ENCODE results near the gene UVRAG.

The UVRAG gene

DNA sequence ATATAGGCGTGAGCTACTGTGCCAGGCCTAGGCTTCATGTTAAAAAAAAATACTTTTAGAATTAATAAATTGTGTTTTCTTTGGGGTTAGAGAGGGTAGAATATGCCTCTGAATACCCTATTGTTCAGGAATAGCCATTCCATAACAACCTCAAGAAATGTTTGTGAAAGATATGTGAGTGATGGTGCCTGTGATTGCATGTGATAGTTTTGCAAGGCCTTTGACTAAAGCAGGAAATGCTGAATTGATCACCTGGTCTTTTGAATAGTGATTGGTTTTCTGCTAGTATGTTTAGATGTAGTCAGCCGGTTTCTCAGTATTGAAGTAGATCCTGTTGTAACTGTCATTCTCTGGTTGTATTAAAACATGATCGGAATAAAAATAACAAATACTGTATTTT is 73.4 kb downstream of the UVRAG start:
- no peak for DNase-seq

DNA sequence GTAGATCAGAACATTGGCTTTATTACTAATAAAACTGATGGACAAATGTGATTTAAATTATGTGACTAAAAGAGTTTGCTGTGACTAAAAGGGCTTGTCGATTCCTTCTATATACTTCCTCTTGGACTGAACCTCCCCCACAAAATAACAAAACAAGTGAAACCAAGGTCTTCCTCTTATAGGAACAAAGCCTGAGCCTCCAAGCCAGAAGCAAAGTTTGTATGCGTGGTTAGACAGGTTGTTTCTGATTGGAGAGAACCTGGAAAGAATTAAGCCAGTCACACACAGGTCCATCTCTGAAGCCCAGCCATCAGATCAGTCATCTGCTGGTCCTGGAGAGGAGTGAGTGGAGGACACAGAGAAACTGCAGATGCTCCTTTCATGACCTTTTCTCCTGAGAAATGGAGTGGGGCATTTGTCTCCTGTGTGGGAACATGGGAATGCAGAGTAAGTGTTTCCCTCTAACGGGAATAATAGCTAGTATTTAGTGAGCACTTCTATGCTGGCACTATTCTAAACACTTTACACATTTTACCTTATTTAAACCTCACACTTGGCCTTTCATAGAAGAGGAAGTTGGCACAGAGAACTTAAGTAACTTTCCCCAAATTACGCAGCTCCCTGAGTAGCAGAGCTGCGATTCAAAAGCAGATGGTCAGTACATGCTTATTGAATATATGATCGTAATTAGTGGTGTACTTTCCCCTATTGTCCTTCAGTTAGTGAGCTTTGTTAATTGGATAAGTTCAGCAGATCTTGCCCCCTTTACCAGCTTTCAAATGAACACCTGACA is 77.1 kb downstream of the UVRAG start:
- DNase-seq, result no peak

DNA sequence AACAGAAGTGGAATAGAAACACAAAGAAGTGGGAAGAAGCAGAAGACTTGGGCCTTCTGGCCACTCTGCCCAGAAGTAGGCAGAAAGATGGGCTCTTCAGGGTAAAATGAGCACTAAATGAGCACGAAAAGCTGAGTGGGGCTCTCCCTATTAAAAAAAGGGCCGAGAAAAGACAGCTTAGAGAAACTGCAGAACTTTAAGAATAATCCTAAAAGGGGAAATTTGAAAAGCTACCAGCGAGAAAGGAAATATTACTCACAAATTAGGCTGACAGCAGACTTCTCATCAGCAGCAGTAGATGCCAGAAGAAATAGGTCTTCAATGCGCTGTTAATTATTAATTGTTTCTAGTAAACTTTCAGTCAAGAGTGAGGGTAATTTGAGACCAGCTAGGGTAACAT is 78.2 kb downstream of the UVRAG start:
- peak; percentile 19 for DNase-seq

DNA sequence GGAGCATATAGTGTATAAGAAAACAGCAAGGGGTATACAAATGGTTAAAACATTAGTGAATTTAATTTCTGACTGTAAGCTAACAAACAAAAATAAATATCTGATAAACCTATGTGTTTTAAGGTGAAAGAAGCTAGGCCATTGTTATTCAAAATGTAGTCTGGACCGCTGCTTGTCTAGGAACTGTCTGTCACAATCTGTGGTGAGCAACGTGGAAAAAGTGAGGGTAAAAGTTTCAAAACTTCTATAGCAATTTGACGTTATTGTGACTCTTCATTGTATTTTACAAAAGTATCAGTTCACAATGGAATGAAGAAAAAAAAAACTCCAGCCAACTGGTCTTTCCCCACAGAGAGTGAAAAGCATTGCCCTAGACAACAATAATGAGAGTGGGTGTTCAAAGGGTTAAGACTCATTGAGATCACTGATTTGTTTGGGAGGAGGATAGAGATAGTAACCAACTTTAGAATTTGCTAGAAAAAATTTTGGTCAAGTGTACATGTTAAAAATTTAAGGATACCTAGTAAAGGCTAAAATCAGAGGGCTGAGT is 79.1 kb downstream of the UVRAG start:
- DNase-seq, result no peak

DNA sequence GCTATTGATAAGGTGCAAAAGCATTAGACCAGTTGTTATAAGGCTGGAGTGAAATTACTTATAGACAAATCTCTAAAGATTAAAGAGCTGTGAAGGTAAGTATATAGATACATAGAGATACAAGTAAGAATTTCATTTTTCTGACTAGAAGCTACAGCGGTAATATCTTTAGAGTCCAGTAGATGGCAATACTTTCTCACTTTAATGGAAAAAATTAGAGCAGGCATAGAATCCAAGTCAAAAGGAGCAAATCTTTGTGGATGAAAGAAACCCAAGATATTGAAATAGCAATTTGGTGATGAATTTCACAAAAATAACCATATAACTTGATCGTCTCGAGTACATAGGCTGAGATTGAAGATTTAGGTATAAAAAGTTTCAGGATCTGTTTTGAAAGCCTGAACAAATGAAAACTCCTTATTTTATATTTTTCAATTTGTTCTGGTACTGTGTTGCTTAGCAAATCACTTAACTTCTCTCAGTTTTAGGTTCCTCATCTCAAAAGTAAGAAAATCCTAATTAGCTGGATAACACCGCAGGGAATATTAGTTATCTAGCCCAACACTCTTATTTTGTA is 81.9 kb downstream of the UVRAG start:
- peak; percentile 59 for DNase-seq

DNA sequence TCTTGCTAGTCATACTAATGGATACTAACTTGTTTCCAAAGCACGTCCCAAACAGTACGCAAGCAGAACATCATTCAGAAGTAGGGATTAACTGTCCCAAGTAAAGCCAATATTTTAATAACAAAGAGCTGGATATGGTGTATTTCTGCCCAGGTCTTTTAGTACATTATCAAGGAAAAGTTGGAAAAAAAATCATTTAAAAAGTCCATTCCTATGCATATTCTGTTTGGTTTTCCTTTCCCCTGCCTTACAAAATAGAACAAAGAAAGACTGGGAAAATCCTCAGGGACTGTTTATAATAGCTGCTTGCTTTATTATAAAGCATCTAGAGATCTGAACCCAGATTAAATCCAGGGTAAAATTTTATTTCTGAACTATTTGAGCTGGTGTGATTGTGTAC is 83.9 kb downstream of the UVRAG start:
- DNase-seq, result no peak

DNA sequence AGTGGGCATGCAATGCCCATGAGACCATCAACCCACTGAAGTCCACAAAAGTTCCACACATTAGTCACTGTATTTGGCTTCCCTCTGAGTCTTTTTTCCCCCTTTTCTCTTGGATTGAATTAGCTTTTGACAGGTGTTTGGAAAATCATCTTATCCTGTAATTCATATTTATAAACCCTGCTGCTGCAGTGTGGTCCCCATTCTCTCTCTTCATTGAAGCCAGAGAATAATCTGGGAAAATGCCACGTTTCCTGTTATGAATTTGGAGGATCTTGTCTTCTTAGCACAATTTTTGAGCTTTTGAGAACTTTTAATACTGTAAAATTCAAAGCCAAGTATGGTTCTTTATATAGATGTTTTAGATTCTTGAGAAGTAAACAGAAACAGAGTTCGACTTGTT is 84.8 kb downstream of the UVRAG start:
- no peak for DNase-seq

DNA sequence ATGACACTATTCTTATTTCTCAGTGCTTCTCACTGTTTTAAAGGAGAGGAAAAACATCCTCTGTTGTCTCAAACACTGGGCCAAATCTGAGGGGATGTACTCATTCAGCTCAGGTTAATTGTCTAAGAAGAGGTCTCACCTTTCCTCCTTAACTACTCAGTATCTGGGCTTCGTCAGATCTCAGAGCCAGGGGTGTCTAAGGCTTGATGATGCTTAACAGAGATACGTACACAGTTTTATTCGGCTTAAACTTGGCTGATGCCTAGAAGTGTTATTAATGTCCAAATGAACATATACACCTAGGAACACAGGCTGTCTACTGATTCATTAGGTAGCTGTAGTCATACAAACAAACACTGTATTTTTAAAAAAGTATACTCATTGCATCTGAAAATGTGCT is 85.8 kb downstream of the UVRAG start:
- DNase-seq, result no peak

DNA sequence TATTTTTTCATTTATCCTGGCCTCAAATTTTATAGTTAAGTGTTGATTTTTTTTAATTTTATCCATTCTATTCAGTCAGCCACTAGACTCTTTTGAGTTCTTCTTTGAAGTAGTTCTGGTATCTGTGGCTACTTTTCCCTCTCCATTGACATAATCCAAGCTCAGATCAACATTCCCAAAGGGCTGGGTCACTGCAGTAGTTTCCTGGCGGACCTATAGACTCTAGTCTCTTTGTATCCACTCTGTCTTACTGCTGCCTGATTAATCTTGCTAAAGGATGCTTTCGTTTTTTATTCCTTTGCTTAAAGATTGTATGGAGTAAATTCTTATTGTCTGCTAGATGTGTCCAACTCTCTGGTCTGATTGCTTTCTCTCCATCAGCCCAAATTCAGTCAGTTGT is 87.6 kb downstream of the UVRAG start:
- no peak for DNase-seq

DNA sequence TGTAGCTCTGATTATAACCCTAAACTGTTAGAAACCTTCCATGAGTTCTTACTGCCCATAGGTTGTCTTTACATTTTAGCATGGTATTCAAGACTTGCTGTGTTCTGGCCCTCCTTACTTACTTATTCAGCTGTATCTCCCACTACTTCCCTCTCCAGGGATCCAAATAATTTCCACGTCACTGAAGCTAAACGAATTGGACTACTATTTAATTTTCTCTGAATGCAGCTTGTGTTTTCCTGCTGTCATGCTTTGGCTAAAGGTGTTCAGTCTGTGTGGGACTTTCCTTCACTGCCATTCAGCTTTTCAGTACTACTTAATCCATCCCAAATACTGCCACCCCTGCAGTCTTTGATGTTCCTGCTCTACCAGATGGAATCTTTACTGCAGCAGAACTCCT is 88.3 kb downstream of the UVRAG start:
- no peak for DNase-seq

DNA sequence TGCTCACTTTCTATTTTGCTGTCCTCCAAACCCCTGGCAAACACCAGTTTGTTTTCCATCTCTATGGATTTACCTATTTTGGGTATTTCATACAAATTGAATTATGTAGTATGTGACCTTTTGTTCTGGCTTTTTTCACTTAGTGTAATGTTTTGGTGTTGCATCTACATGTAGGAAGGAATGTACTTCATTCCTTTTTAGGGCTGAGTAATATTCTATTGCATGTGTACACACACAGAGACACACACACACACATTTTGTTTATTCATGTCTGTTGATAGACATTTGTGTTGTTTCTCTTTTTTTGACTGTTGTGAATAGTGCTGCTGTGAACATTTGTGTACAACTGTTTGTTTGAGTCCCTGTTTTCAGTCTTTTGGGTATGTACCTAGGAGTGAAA is 90.4 kb downstream of the UVRAG start:
- no peak for DNase-seq

DNA sequence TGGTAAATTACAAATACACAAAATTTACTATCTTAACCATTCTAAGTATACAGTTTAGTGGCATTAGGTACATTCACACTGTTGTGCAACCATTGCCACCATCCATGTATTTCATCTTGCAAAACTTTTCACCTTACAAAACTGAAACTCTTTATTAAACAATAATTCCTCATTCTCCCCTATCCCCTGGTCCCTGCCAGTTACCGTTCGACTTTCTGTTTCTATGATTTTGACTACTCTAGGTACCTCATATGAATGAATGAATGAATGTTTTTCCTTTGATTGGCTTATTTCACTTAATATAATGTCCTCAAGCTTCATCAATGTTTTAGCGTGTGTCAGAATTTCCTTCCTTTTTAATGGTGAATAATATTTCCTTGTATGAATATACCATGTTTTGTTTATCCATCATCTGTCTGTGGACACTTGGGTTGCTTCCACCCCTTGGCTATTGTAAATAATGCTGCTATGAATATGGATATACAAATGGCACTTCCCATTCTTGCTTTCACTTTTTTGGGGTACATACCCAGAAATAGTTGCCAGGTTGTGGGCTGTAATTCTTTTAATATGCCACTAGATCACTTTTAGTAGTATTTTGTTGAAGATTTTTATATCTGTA is 93.0 kb downstream of the UVRAG start:
- no peak for DNase-seq

DNA sequence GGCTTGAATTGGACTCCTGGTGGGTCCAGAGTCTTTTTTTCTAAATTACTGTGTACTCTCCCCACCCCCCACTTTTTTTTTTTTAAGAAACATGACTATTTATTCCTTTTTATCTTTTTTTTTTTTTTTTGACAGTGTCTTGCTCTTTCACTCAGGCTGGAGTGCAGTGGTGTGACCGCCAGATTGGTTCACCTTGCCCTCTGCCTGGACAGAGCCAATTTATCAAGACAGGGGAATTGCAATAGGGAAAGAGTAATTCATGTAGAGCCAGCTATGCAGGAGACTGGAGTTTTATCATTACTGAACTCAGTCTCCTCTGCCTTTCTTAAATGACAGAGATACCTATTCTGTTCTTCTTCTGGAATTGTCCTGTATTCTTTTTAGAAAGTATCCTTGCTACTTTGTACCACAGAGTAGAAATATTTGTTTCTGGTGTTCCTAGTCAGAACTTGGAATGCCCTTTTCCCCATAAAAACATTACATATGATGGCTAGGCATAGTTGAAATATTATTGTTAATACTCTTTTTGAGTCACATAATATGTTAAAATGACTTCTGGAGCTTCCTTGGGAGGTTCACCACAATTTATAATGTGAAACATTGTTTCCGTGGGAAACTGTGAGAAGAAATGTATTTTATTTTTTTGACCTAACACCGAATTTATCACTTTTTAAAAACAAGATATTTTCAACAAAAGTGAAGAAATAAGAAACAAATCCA is 95.6 kb downstream of the UVRAG start:
- no peak for DNase-seq

DNA sequence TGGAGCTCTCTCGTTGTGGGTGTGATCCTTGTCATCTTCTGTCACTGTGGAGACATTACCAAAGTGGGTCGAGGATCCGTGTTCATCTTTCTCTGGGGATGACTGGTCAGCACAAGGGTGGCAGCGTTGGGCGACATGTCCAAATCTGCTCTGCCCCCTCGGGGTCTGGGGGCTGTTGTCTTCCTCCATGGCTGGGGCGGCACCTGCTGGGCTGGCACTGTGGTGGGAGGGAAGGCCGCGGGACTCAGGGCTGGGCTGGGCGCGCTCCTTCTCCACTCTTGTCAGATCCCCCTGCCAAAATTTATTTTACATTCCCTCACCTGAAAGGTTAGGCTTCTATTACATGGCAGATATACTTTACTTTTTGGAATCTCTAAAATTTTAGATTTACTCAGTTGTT is 96.4 kb downstream of the UVRAG start:
- no peak for DNase-seq

DNA sequence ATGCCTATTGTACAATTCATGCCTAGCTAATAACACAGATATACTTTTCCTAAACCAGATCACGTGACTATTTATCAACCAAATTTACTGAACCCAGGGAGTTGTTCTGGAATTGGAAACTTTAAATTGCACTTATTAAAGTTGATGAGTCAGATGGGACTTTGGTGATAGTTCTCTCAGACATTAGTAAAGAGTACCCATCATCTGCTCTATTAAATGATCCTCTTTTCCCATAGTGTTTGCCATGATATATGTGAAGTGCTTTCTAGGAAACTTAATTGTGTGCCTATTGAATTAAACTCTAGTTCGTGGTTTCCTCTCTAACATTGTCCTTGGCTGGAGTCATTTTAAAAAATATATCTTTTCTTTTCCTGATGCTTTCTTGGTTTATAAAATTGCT is 99.0 kb downstream of the UVRAG start:
- DNase-seq, result no peak

DNA sequence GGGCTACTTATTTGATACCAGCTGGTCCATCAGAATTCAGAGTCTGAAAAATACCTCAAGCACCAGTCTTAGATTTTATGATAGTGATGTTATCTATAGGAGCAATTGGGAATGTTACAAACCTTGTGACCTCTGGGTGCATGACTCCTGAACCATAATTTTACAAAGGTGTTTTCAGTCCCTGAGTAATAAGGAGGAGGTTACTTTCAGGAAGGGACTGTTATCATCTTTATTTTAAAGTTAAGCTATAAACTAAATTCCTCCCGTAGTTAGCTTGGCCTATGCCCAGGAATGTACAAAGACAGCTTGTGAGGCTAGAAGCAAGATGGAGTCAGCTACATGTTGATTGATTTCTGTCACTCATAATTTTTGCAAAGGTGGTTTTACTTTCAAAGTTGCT is 101.9 kb downstream of the UVRAG start:
- no peak for DNase-seq

DNA sequence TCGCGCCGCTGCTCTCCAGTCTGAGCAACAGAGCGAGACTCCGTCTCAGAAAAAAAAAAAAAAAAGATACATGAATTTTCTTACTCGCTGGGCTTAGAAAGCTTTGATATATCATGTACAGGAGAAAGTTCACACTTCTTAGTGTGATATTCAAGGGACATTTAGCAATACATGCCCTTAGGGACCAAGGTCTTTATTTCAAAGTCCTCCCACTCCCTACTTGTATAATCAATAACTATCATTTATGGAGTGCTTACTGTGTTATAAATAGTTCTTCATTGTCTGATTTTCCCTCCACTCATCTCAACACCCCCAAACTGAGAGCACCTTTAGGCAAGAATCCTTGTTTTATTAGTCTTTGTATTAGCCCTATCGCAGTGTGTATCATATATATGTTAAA is 103.3 kb downstream of the UVRAG start:
- DNase-seq, result no peak

DNA sequence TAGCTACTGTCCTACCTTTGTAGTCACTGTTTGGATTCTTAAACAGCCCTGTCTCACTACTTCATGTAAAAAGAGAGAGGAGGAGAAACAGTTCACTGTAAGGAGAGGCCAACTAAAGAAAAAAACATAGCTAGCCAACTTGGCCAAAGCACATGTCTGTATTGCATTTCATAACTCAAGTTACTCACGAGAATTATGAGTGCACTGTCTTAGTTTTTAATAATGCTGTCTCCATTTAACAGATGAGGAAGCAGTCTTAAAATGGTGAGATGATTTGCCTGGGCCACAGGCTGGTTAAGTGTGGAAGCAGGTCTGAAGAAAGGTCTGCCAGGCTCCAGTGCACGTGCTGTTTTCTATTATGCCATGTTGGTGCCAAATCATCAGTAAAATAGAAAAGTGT is 104.5 kb downstream of the UVRAG start:
- no peak for DNase-seq

DNA sequence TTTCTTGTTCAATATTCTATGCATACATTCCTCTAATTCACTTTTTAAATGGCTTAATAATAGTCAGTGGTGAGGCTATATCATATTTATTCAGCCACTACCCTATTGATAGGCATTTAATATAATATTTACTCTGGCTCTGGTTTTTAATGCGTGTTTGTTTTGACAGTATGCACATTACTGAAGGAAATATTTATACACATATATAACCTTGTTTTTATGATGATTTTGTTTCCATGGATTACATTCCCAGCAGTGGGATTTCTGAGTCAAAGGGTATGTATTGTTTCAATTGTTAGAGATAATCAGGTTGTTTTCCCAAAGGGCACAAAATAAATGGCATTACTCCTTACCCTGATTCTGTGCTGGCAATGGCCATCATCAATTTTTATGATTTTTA is 105.8 kb downstream of the UVRAG start:
- no peak for DNase-seq

DNA sequence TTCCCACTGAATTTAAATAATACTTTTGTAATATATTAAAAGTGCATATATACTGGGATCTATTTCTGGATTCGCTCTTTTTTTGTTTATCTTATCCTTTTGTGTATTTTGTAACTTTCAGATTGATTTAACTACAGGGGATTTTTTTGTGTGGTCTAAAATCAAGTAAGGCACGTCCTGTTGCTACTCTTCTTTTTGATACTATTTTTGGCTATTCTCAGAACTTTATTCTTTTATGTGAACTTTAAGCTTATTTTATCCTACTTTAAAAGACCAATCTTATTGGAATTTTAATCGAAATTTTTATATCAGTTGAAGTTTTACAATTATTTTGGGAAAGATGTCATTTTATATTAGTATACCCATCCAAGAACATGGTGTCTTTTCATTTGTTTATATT is 106.8 kb downstream of the UVRAG start:
- no peak for DNase-seq

DNA sequence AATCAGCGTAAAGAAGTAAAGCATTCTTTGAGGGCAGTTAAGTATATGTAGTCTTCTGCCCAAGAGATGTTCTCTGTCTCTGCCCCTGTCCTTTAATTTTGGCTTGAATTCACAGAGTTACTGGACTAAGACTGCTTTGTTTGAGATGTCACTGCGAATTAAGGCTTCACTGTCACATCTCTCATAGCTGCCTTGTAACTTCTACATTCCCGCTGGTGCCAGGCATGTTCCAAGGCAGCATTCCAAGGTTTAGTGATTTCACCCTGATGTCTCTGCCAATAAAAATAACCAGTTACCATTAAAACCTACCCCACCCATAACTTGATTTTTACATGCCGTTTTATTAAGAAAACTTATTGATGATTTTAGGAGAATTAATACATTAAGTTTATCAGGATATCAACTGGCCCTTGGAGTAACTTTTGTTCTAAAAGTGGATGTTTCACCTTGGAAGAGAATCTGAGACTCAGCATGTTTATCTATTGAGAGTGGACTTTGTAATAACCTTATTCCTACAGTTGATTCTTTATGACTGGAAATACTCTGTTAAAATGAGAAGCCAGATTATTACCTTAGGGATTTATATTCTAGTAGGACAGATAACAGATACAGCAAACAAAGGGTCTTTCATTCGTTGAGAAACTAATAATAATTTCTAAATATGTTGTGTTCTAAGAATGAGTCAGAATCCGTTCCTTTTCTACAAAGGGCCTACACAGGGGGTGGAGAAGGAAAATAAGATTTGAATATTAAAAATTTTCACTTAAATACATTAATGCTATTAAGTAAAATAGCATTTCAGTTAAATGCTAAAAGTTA is 110.2 kb downstream of the UVRAG start:
- DNase-seq, result no peak

DNA sequence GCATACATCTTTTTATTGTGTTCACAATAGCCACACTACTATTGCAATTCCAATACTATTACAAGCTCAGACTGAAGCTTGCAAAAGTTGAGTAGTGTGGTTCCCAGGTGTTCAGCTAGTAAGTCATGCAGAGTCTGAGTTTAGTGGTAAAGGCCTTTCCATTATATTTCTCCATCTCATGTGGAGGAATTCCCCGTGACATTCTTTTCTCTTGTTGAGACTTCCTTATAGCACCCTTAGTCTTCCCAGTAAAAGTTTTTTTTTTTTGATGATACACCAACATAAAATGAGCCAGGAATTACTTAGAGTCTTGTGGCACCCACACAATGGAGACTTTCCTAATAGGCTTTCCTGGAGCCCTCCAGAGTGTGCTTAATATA is 110.8 kb downstream of the UVRAG start:
- DNase-seq, result no peak

DNA sequence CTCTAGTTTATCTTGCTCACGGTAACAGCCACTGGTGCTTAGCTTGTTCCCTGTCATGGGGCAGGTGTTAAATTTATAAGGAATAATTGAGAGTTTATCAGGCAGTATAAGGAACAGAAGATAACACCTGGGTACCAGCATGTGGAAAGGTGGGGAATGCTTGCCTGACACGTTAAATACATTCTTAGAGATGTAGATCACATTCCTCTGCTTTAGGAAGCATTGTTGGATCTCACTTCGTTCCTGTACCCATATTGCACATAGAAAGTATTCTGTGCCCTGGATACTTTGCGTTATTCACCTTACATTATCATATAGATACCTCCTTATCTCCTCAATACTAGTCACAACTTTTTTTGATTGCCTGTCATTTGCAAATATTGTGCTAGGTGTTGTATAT is 114.7 kb downstream of the UVRAG start:
- DNase-seq, result no peak
